Measurements from ENCODE around the gene ZNF581. TPM values are rescaled to one million over a fixed set of nuclear protein-coding genes. Genes with fewer than 3 reads are reported as not detected.

The ZNF581 gene
- total RNA-seq, 1 donor from 2014 or later: 27.2 TPM

DNA sequence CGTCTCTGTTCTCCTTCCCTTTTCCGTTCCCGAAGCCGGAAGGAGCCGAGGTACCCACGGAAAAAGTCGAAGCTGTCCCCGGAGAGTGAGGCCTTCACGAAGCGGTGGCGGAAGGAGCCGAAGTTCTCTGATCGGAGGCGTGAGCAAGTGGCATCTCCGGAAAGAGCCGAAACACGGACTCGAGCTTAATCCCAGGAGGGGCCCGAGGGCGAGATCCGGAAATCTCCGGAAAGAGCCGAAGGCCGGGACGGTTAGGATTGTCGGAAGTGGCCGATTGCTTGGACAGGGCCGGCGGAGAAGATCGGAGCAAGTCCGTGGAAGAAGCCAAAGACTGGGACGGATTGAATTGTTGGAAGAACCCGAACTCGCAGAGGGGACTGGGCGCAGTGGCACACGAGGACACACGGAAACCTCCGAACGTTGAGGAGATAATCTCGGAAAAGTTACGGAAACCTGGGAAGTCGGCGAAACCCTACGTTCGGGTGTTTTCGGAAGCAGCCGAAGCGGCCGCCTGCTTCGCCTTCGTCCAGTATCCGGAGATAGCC, 10.9 kb downstream of the ZNF581 start:
- peak overlapping the region; percentile 87 for H3K4me3 ChIP-seq (ENCODE audit: low read depth, low read length)
- DNase-seq (ENCODE audit: low read depth): peak; percentile 95
- no peak for TF ChIP-seq CTCF (conservative IDR thresholded peaks at IDR 0.05; ENCODE audit: low read depth, low read length)

DNA sequence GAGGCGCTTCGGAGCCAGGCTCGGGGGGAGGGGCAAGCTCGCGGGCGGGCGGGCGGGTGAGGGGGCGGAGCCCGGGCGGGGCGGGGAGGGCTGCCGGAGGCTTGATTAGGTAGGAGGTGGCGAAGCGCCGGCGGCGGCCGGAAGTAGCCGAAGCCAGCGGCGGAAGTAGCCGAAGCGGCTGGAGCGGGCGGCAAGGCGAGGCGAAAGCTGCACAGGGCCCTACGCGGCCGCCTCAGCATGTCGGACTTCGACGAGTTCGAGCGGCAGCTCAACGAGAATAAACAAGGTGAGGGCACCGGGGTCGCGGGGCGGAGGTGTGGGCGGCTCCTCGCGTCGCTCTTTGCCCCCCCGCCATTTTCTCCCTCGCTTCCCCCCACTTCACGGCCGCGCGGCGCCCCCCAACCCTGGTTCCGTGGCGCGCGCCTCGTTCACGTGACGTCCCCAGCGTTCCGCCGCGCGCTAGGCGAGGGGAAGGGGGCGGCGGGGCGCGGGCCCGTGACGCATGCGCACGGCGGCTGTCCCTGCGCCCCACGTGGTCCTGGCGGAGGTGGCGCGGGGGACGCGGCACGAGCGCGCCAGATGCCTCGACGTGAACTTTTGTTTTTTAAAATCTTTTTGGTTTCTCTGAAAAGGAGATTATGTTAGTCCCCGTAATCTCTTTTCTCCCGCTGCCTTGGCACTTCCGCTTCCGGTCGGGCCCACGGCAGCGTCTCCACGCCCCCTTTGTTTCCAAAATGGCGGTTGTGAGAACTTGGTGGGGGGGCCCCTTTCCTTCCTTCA, 11.6 kb downstream of the ZNF581 start, which contains the start of gene U2AF2:
U2AF2 (plus strand) TSS at position 168 of the 780 bp plus-strand sequence; CDS start at position 238, 70 bp downstream.
- DNase-seq (ENCODE audit: low read depth): no peak
- H3K4me3 ChIP-seq (ENCODE audit: low read depth, low read length): peak within 1 kb of the TSS; percentile 87
- no peak for TF ChIP-seq CTCF (conservative IDR thresholded peaks at IDR 0.05; ENCODE audit: low read depth, low read length)

DNA sequence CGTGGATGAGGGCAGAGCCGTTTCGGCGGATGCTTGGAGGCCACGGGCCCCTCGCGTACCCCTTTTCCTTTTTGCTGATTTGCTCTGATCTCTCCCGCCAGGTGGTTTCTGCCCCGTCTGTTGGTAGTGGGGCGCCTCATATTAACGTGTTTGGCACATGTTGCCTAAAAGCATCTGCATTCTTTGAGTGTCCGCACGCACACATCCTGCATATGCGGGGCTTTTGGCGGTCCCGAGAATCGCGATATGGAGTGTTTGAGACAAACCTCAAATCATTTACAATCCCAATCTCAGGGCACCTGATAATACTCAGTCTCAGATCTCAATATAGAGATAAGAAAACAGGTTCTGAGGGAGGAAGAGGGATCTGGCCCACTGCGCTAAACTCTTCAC, 12.2 kb downstream of the ZNF581 start:
- no peak for DNase-seq (ENCODE audit: low read depth)
- no peak for TF ChIP-seq CTCF (conservative IDR thresholded peaks at IDR 0.05; ENCODE audit: low read depth, low read length)
- peak overlapping the region; percentile 87 for H3K4me3 ChIP-seq (ENCODE audit: low read depth, low read length)

DNA sequence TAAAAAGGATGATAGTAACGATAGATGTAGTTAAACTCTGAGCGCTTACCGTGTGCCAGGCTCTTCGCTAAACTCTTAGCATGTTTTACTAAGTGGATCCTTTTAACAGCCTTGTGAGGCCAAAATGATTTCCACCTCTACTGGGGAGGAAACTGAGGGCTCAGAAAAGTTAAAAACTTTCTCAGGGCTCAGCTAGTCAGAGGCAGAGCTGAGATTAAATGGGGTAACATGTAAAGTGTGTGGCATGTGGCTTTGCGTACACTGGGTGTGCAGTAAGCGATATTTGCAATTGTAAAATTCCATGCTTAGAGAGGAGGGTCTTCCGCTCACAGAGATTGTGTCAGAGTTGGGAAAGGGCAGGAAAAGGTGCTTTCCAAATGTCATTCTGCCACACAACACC, 13.1 kb downstream of the ZNF581 start:
- DNase-seq (ENCODE audit: low read depth): no peak
- TF ChIP-seq CTCF (conservative IDR thresholded peaks at IDR 0.05; ENCODE audit: low read depth, low read length): no peak
- peak overlapping the region; percentile 87 for H3K4me3 ChIP-seq (ENCODE audit: low read depth, low read length)

DNA sequence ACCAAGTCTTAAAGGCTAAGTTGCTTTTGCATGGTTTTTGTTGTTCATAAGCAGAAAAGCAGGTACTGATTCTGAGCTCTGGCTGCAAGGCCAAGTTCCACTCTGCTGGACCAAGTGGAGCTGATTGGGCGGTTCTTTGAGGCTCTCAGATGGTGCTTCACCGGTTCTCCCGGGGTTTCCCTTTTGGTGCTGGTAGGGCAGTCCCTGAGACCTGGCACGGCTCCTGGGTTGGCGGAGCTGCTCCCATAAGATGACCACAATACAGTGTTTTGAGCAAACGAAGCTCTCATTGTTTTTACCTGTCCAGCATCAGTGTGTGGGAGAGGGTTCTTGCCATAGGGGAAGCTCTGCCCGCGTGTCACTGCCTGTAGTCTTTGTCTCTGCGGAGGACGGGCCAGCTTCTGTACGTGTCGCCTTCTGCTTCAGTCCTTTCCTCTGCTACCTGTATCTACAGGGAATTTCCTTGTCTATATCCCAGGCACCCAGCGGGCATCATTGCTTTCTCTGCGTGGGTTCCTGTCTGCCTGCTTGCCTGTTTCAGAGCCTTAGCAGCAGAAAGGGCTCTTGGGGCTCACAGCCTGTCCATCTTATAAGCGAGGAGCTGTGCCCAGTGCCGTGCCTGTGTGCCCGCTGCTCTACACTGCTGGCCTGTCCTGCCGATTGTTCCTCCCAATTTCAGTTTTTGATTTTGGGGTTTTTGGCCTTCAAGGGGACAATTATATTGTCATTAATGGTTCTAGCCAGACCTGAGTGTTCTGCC, 13.7 kb downstream of the ZNF581 start:
- DNase-seq (ENCODE audit: low read depth): no peak
- TF ChIP-seq CTCF (conservative IDR thresholded peaks at IDR 0.05; ENCODE audit: low read depth, low read length): no peak
- peak overlapping the region; percentile 87 for H3K4me3 ChIP-seq (ENCODE audit: low read depth, low read length)

DNA sequence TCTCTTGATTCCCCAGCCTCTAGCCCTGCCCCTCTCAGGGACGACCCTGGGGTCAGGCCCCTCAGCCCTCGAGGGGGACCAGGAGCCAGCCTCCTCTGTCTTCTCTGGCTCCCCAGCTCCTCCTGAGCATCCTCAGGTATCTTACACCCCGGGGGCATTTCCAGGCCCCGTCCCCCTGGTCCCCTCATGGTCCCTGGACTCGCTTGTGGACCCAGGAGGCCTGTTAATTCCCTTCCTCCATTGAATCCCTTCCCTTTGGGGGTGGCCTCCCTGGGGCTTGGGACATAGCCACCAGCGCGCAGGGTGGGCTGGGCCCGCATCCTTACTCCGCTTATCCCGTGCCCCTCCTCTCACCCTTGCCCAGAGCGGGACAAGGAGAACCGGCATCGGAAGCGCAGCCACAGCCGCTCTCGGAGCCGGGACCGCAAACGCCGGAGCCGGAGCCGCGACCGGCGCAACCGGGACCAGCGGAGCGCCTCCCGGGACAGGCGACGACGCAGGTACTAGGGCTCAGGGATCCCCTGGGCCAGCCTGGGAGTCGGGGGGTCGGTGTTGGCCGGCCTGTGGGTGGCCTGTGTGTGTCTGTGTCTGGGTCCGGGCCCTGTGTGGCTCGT, 15.5 kb downstream of the ZNF581 start:
- H3K4me3 ChIP-seq (ENCODE audit: low read depth, low read length): no peak overlapping the region
- no peak for DNase-seq (ENCODE audit: low read depth)
- no peak for TF ChIP-seq CTCF (conservative IDR thresholded peaks at IDR 0.05; ENCODE audit: low read depth, low read length)
